ENCODE data around the gene PTPRE.

PTPRE gene

DNA sequence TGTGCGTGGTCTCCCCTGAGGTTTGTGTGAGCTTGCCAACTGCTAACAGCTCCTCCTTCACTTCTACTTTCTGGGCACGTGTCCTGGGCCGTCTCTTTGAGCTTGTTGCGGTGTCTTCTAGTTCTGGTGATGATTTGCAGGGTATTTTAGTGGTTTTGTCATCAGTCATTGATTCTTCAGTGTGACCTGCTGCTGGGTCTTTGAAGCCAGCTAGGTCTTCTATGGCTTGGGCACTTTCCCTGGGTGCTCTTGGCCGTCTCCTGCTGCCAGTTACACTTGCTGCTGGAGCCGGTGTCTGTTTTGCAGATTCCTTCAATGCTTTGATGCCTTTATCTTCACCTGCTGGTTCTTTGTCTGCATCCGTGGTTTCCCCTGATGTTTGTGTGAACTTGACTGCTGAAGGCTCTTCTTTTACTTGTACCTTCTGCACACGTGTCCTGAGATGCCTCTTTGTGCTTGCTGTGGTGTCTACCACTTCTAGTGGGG, 196.4 kb downstream of the PTPRE start:
- no peak overlapping the region for H2AFZ ChIP-seq (ENCODE audit: low read depth, low read length)
- H3K79me2 ChIP-seq (ENCODE audit: low read length) = no peaks in the 10 kb centered on the region; the same call in 1 of the 2 replicates
- H4K20me1 ChIP-seq (ENCODE audit: insufficient read depth, low read length) = peaks cover 11% of the 10 kb centered on the region; the same call in 1 of the 2 replicates
- H3K9me3 ChIP-seq (ENCODE audit: insufficient read depth, low read length) = no peaks in the 10 kb centered on the region
- TF ChIP-seq EZH2phosphoT487 (IDR thresholded peaks at IDR 0.05; ENCODE audit: low read depth) = no peak
- TF ChIP-seq, protein P1, sequence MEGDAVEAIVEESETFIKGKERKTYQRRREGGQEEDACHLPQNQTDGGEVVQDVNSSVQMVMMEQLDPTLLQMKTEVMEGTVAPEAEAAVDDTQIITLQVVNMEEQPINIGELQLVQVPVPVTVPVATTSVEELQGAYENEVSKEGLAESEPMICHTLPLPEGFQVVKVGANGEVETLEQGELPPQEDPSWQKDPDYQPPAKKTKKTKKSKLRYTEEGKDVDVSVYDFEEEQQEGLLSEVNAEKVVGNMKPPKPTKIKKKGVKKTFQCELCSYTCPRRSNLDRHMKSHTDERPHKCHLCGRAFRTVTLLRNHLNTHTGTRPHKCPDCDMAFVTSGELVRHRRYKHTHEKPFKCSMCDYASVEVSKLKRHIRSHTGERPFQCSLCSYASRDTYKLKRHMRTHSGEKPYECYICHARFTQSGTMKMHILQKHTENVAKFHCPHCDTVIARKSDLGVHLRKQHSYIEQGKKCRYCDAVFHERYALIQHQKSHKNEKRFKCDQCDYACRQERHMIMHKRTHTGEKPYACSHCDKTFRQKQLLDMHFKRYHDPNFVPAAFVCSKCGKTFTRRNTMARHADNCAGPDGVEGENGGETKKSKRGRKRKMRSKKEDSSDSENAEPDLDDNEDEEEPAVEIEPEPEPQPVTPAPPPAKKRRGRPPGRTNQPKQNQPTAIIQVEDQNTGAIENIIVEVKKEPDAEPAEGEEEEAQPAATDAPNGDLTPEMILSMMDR (IDR thresholded peaks at IDR 0.05; ENCODE audit: low read depth, low read length) = no peak
- no peak overlapping the region for H3K9ac ChIP-seq (ENCODE audit: low read length)
- no peak overlapping the region for H3K4me2 ChIP-seq (ENCODE audit: low read length)
- no peaks in the 10 kb centered on the region for H3K27me3 ChIP-seq (ENCODE audit: low read depth, low read length)
- no peak overlapping the region for H3K27ac ChIP-seq (ENCODE audit: low read length)
- peaks cover 78% of the 10 kb centered on the region for H3K36me3 ChIP-seq (replicated peaks; ENCODE audit: low read depth, low read length)
- no peaks in the 10 kb centered on the region for H3K4me1 ChIP-seq (ENCODE audit: low read length)
- no peak overlapping the region for H3K4me3 ChIP-seq (ENCODE audit: low read length)

DNA sequence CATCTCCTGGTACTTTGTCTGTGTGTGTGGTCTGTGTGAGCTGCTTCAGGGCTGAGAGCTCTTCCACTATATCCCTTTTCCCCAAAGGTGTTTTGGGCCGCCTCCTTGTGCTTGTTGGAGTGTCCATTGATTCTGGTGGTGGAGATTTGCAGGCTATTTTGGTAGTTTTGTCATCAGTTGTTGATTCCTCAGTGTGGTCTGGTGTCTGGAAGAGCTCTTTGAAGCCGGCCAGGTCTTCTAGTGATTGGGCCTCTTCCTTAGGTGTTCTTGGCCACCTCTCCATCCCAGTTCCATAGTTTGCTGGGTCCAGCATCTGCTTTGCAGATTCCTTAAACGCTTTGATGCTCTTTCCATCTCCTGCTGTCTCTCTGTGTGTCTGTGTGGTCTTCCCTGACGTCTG, 198.5 kb downstream of the PTPRE start:
- Histone ChIP-seq H3K36me3 (replicated peaks; ENCODE audit: low read depth, low read length) (peaks cover 83% of the 10 kb centered on the region), H3K27me3 (ENCODE audit: low read depth, low read length) (no peaks in the 10 kb centered on the region), H3K27ac (ENCODE audit: low read length) (no peak overlapping the region), H3K9me3 (ENCODE audit: insufficient read depth, low read length) (no peaks in the 10 kb centered on the region), H3K79me2 (ENCODE audit: low read length) (no peaks in the 10 kb centered on the region; the same call in 1 of the 2 replicates), H2AFZ (ENCODE audit: low read depth, low read length) (no peak overlapping the region), H3K9ac (ENCODE audit: low read length) (no peak overlapping the region), H3K4me2 (ENCODE audit: low read length) (no peak overlapping the region), H3K4me1 (ENCODE audit: low read length) (no peaks in the 10 kb centered on the region), H4K20me1 (ENCODE audit: insufficient read depth, low read length) (peaks cover 11% of the 10 kb centered on the region; the same call in 1 of the 2 replicates), H3K4me3 (ENCODE audit: low read length) (no peak overlapping the region)
- TF ChIP-seq EZH2phosphoT487 (IDR thresholded peaks at IDR 0.05; ENCODE audit: low read depth) = no peak
- TF ChIP-seq, protein P1 (IDR thresholded peaks at IDR 0.05; ENCODE audit: low read depth, low read length) = no peak

DNA sequence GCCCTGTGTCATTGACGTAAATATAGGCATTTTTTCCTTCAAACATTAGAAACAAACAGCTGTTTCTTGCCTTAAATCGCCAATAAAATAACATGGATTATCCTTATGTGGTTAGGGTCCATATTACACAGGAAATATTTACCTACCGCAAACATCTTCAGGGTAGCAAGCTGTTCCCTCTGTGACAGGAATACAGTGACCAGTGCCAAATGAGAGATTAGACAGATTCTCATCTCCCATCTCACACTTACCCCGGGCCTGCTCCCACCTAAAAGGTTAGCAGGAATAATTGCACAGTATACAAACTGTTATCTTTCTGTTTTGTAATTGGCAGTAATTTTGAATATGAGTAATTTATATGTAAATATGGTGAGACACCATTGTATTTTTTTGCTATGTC, 202.8 kb downstream of the PTPRE start:
- H3K27ac ChIP-seq (ENCODE audit: low read length) = no peak overlapping the region
- H3K27me3 ChIP-seq (ENCODE audit: low read depth, low read length) = no peaks in the 10 kb centered on the region
- H2AFZ ChIP-seq (ENCODE audit: low read depth, low read length) = no peak overlapping the region
- peaks cover 7% of the 10 kb centered on the region for H3K79me2 ChIP-seq (ENCODE audit: low read length)
- peaks cover 81% of the 10 kb centered on the region for H3K36me3 ChIP-seq (replicated peaks; ENCODE audit: low read depth, low read length)
- H4K20me1 ChIP-seq (ENCODE audit: insufficient read depth, low read length) = peaks cover 17% of the 10 kb centered on the region; the same call in 1 of the 2 replicates
- no peak overlapping the region for H3K9ac ChIP-seq (ENCODE audit: low read length)
- H3K9me3 ChIP-seq (ENCODE audit: insufficient read depth, low read length) = no peaks in the 10 kb centered on the region
- TF ChIP-seq EZH2phosphoT487 (IDR thresholded peaks at IDR 0.05; ENCODE audit: low read depth) = no peak
- TF ChIP-seq, protein P1 (IDR thresholded peaks at IDR 0.05; ENCODE audit: low read depth, low read length) = no peak
- H3K4me3 ChIP-seq (ENCODE audit: low read length) = no peak overlapping the region
- H3K4me2 ChIP-seq (ENCODE audit: low read length) = no peak overlapping the region
- H3K4me1 ChIP-seq (ENCODE audit: low read length) = no peaks in the 10 kb centered on the region

DNA sequence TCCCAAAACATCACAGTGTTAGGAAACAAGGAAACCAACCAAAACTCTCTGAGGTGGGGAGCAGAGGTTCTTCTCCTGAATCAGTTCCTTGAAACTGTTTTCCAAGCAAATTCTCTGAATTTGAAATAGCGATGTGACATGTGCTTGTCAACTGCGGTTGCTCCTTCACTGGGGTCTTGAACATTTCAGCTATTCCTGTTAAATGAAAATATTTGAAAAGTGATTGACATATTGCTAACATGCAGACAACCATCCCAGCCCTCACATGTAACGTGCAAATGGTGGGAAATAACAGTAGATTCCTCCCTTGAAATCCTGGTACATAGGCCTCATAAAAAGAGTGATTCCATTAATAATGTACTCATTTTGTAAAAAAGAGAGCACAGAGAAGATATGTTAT, 203.4 kb downstream of the PTPRE start:
- no peak overlapping the region for H3K27ac ChIP-seq (ENCODE audit: low read length)
- H3K9ac ChIP-seq (ENCODE audit: low read length) = no peak overlapping the region
- H2AFZ ChIP-seq (ENCODE audit: low read depth, low read length) = no peak overlapping the region
- H4K20me1 ChIP-seq (ENCODE audit: insufficient read depth, low read length) = peaks cover 17% of the 10 kb centered on the region; the same call in 1 of the 2 replicates
- no peaks in the 10 kb centered on the region for H3K4me1 ChIP-seq (ENCODE audit: low read length)
- TF ChIP-seq EZH2phosphoT487 (IDR thresholded peaks at IDR 0.05; ENCODE audit: low read depth) = no peak
- TF ChIP-seq, protein P1 (IDR thresholded peaks at IDR 0.05; ENCODE audit: low read depth, low read length) = no peak
- no peaks in the 10 kb centered on the region for H3K9me3 ChIP-seq (ENCODE audit: insufficient read depth, low read length)
- H3K27me3 ChIP-seq (ENCODE audit: low read depth, low read length) = no peaks in the 10 kb centered on the region
- no peak overlapping the region for H3K4me3 ChIP-seq (ENCODE audit: low read length)
- peaks cover 87% of the 10 kb centered on the region for H3K36me3 ChIP-seq (replicated peaks; ENCODE audit: low read depth, low read length)
- peaks cover 10% of the 10 kb centered on the region for H3K79me2 ChIP-seq (ENCODE audit: low read length)
- no peak overlapping the region for H3K4me2 ChIP-seq (ENCODE audit: low read length)
